ENCODE data around the gene TMEM213.

DNA sequence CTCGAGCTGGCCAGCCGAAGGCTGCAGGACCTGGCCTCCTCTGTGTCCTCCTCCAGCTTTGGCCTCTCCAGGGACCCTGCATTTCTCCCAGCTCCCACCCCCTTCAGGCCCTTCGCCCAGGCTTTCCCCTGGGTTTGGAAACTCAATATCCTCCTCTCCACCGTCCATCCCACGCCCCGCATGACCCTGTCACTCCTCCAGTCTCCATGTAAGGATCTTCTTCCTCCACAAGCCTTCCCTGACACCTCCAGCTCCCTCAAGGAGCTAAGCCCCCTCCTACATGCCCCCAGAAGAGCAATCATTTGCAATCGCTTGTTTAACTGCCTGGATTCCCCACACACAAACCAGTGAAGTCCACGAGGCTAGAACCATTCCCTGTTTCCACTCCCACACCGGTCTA is 24.6 kb upstream of the TMEM213 start:
- TF ChIP-seq, protein P1, sequence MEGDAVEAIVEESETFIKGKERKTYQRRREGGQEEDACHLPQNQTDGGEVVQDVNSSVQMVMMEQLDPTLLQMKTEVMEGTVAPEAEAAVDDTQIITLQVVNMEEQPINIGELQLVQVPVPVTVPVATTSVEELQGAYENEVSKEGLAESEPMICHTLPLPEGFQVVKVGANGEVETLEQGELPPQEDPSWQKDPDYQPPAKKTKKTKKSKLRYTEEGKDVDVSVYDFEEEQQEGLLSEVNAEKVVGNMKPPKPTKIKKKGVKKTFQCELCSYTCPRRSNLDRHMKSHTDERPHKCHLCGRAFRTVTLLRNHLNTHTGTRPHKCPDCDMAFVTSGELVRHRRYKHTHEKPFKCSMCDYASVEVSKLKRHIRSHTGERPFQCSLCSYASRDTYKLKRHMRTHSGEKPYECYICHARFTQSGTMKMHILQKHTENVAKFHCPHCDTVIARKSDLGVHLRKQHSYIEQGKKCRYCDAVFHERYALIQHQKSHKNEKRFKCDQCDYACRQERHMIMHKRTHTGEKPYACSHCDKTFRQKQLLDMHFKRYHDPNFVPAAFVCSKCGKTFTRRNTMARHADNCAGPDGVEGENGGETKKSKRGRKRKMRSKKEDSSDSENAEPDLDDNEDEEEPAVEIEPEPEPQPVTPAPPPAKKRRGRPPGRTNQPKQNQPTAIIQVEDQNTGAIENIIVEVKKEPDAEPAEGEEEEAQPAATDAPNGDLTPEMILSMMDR (conservative IDR thresholded peaks at IDR 0.05) = no peak
- no peak for TF ChIP-seq EZH2 (IDR thresholded peaks at IDR 0.05; ENCODE audit: low read depth)
